Osteocyte (in vitro differentiated cells): Measurements from ENCODE around the gene DCUN1D4. TPM values are rescaled to one million over a fixed set of nuclear protein-coding genes. Genes with fewer than 3 reads are reported as not detected.

Experiments used
- DNase-seq: peaks from one replicate; pipeline ENCODE4 v3.0.0; 2021; ENCODE audit warnings: mixed read lengths; ENCODE audit not compliant: unreplicated experiment; ENCODE audit errors: extremely low spot score
- H3K27ac Mint-ChIP-seq: one replicate; pipeline ENCODE4 v1.8.0; 2021; ENCODE audit warnings: mild to moderate bottlenecking, mixed read lengths; ENCODE audit not compliant: unreplicated experiment
- H3K27me3 Mint-ChIP-seq: one replicate; pipeline ENCODE4 v1.8.0; 2021; ENCODE audit warnings: mixed read lengths; ENCODE audit not compliant: unreplicated experiment
- H3K36me3 Mint-ChIP-seq: one replicate; pipeline ENCODE4 v1.8.0; 2021; ENCODE audit warnings: mixed read lengths; ENCODE audit not compliant: unreplicated experiment
- H3K4me1 Mint-ChIP-seq: one replicate; pipeline ENCODE4 v1.8.0; 2021; ENCODE audit warnings: mixed read lengths; ENCODE audit not compliant: unreplicated experiment
- H3K4me3 Mint-ChIP-seq: one replicate; pipeline ENCODE4 v1.8.0; 2021; ENCODE audit warnings: mild to moderate bottlenecking, moderate library complexity, mixed read lengths; ENCODE audit not compliant: unreplicated experiment
- H3K9me3 Mint-ChIP-seq: one replicate; pipeline ENCODE4 v1.8.0; 2021; ENCODE audit warnings: mixed read lengths; ENCODE audit not compliant: unreplicated experiment
- total RNA-seq: library from RNA; stranded (reverse); gene quantifications from 2 replicates; pipeline ENCODE4 v1.2.1, GENCODE V29; 2021
- TF ChIP-seq, protein P1 (sequence below): fragments of 200-600 bp; sonication (generic); IDR thresholded peaks from 2 replicates; pipeline ENCODE4 v1.5.0; 2021; ENCODE audit warnings: antibody characterized with exemption, mild to moderate bottlenecking, moderate library complexity

Gene DCUN1D4
- total RNA-seq, 1 donor from 2014 or later = 52.3 TPM

DNA sequence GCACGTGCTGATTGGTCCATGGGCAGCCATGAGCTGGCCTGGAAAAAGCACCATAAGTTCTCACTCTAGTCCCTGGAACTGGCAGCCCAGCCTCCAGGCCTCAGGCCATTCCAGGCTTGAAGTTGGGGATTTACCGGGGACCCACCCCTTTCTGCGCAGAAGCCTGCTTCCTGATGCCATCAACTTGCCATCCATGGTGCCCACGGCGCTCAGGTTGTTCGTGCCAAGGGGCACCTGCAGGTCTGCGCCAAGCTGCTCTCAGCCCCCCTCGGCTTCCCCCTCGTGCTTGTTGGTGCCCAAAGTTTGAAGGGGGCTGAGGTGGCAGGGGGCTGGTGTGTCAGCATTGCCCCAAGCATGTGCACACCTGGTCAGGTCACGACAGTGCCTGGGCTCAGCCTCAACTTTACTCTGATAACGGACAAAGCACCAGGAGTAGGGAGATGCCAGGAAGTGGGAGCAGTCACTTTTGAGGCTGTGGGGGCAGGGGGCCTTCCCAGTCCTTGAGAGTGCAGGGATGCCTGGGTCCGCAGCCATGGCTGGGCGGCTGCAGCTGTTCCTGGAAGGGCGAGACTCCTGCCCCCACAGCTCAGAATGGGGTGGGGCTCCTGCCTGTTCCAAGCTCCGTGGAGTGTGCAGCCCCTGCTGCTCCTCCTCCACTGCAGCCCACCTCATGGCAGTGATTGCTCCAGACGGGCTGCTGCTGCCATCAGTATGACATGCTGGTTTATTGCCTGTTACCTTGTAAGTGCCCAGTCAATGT lies 24.9 kb downstream of the DCUN1D4 start:
- no peak overlapping the region for H3K4me3 Mint-ChIP-seq
- H3K27me3 Mint-ChIP-seq = no peaks in the 10 kb centered on the region
- DNase-seq = no peak
- TF ChIP-seq, protein P1, sequence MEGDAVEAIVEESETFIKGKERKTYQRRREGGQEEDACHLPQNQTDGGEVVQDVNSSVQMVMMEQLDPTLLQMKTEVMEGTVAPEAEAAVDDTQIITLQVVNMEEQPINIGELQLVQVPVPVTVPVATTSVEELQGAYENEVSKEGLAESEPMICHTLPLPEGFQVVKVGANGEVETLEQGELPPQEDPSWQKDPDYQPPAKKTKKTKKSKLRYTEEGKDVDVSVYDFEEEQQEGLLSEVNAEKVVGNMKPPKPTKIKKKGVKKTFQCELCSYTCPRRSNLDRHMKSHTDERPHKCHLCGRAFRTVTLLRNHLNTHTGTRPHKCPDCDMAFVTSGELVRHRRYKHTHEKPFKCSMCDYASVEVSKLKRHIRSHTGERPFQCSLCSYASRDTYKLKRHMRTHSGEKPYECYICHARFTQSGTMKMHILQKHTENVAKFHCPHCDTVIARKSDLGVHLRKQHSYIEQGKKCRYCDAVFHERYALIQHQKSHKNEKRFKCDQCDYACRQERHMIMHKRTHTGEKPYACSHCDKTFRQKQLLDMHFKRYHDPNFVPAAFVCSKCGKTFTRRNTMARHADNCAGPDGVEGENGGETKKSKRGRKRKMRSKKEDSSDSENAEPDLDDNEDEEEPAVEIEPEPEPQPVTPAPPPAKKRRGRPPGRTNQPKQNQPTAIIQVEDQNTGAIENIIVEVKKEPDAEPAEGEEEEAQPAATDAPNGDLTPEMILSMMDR = no peak
- H3K36me3 Mint-ChIP-seq = peaks cover 38% of the 10 kb centered on the region
- no peak overlapping the region for H3K27ac Mint-ChIP-seq
- no peaks in the 10 kb centered on the region for H3K9me3 Mint-ChIP-seq
- peaks cover 31% of the 10 kb centered on the region for H3K4me1 Mint-ChIP-seq

DNA sequence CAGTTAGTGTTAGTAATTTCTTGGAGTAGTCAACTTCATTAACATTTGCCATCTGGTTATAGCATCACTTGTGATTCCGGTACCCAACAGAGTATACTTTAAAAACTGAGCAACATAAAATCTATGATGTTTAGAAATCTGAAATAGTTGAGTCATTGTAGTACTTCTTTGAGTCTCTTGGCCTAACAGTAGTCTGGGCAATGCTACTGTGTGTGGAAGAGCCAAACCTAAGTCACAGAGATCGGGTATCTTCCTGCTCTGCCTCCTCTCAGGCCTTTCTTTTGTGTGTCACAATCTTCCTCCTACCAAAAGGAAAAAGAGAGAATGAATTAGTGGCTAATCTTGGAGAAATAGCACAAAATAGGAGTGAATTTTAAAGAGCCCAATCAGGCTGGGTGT lies 25.5 kb downstream of the DCUN1D4 start:
- H3K27ac Mint-ChIP-seq = no peak overlapping the region
- TF ChIP-seq, protein P1 = no peak
- no peaks in the 10 kb centered on the region for H3K9me3 Mint-ChIP-seq
- no peak overlapping the region for H3K4me3 Mint-ChIP-seq
- H3K27me3 Mint-ChIP-seq = no peaks in the 10 kb centered on the region
- DNase-seq = no peak
- H3K4me1 Mint-ChIP-seq = peaks cover 31% of the 10 kb centered on the region
- peaks cover 38% of the 10 kb centered on the region for H3K36me3 Mint-ChIP-seq

GRCh38 chr4:51870441-51871188 lies 27.7 kb downstream of the DCUN1D4 start:
- H3K27ac Mint-ChIP-seq = peak overlapping the region; percentile 23
- peaks cover 31% of the 10 kb centered on the region for H3K4me1 Mint-ChIP-seq
- H3K9me3 Mint-ChIP-seq = no peaks in the 10 kb centered on the region
- H3K36me3 Mint-ChIP-seq = peaks cover 46% of the 10 kb centered on the region
- no peak for DNase-seq
- TF ChIP-seq, protein P1 = no peak
- H3K27me3 Mint-ChIP-seq = no peaks in the 10 kb centered on the region
- H3K4me3 Mint-ChIP-seq = no peak overlapping the region

- H3K27ac Mint-ChIP-seq = no peak overlapping the region
- peaks cover 31% of the 10 kb centered on the region for H3K4me1 Mint-ChIP-seq
- H3K36me3 Mint-ChIP-seq = peaks cover 50% of the 10 kb centered on the region
- H3K9me3 Mint-ChIP-seq = no peaks in the 10 kb centered on the region
- H3K27me3 Mint-ChIP-seq = no peaks in the 10 kb centered on the region
- no peak for DNase-seq
- H3K4me3 Mint-ChIP-seq = no peak overlapping the region
- TF ChIP-seq, protein P1 = no peak
Measured at GRCh38 chr4:51872283-51872997, 29.5 kb downstream of the DCUN1D4 start.

DNA sequence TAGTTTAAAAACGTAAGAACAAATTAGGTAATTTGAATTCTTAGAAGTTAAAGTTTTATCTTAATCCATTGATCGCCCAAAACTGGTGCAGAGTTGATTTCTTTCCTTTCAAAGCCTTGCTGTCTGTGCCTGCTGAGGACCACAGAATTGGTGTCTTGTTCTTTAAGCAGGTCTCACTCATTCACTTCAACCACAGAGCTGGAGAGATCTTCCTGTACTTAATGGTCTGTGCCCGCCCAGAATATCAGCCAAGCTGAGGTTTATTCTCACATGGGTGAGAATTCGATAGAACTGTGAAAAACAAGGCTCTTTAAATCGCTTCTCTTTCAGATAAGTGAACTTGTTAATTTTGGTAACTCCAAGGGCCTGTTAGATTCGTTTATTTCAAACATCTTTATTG lies 31.6 kb downstream of the DCUN1D4 start:
- no peak overlapping the region for H3K27ac Mint-ChIP-seq
- H3K4me3 Mint-ChIP-seq = no peak overlapping the region
- peaks cover 19% of the 10 kb centered on the region for H3K4me1 Mint-ChIP-seq
- H3K9me3 Mint-ChIP-seq = no peaks in the 10 kb centered on the region
- peaks cover 70% of the 10 kb centered on the region for H3K36me3 Mint-ChIP-seq
- TF ChIP-seq, protein P1 = no peak
- no peaks in the 10 kb centered on the region for H3K27me3 Mint-ChIP-seq
- DNase-seq = no peak
